HG03095 (cell line): ENCODE measurements around the gene PNLIPRP2.

Experiments
- ATAC-seq: cut with Tn5 transposase; IDR thresholded peaks from one replicate; pipeline ENCODE4 v1.9.1; 2021; ENCODE audit warnings: moderate library complexity; ENCODE audit not compliant: unreplicated experiment

Gene PNLIPRP2

GRCh38 chr10:116654816-116655215 is 34.1 kb downstream of the PNLIPRP2 start:
- no peak for ATAC-seq

GRCh38 chr10:116655568-116655967 is 34.8 kb downstream of the PNLIPRP2 start:
- no peak for ATAC-seq

GRCh38 chr10:116656044-116656443 is 35.3 kb downstream of the PNLIPRP2 start:
- ATAC-seq = no peak

- ATAC-seq = no peak
Observed at GRCh38 chr10:116657863-116658551, 37.3 kb downstream of the PNLIPRP2 start.

- ATAC-seq = no peak
Observed at GRCh38 chr10:116659049-116659670, 38.4 kb downstream of the PNLIPRP2 start.

- ATAC-seq = no peak
Observed at GRCh38 chr10:116660860-116661259, 40.1 kb downstream of the PNLIPRP2 start.

GRCh38 chr10:116663342-116663741 is 42.6 kb downstream of the PNLIPRP2 start:
- ATAC-seq = no peak

GRCh38 chr10:116664631-116665030 is 43.9 kb downstream of the PNLIPRP2 start:
- no peak for ATAC-seq

- ATAC-seq = no peak
Observed at GRCh38 chr10:116665541-116666125, 44.9 kb downstream of the PNLIPRP2 start.

GRCh38 chr10:116667484-116667883 is 46.7 kb downstream of the PNLIPRP2 start:
- no peak for ATAC-seq

GRCh38 chr10:116668018-116668417 is 47.3 kb downstream of the PNLIPRP2 start:
- ATAC-seq = no peak

GRCh38 chr10:116668446-116668845 is 47.7 kb downstream of the PNLIPRP2 start:
- no peak for ATAC-seq

GRCh38 chr10:116669080-116669479 is 48.3 kb downstream of the PNLIPRP2 start:
- no peak for ATAC-seq

GRCh38 chr10:116669832-116670644 is 49.3 kb downstream of the PNLIPRP2 start:
- ATAC-seq = no peak

- no peak for ATAC-seq
Observed at GRCh38 chr10:116670706-116671105, 50.0 kb downstream of the PNLIPRP2 start.

- no peak for ATAC-seq
Observed at GRCh38 chr10:116671274-116671926, 50.6 kb downstream of the PNLIPRP2 start.

GRCh38 chr10:116672891-116673290 is 52.1 kb downstream of the PNLIPRP2 start:
- ATAC-seq = no peak

GRCh38 chr10:116673866-116674265 is 53.1 kb downstream of the PNLIPRP2 start:
- ATAC-seq = no peak

GRCh38 chr10:116674901-116675423 is 54.2 kb downstream of the PNLIPRP2 start:
- no peak for ATAC-seq

- ATAC-seq = no peak
Observed at GRCh38 chr10:116676118-116676517, 55.4 kb downstream of the PNLIPRP2 start.

GRCh38 chr10:116676633-116677032 is 55.9 kb downstream of the PNLIPRP2 start:
- no peak for ATAC-seq
